ENCODE data around the gene FGF3.

Gene FGF3

GRCh38 chr11:69822676-69823494 lies 3.7 kb upstream of the FGF3 start:
- no peak for DNase-seq

DNA sequence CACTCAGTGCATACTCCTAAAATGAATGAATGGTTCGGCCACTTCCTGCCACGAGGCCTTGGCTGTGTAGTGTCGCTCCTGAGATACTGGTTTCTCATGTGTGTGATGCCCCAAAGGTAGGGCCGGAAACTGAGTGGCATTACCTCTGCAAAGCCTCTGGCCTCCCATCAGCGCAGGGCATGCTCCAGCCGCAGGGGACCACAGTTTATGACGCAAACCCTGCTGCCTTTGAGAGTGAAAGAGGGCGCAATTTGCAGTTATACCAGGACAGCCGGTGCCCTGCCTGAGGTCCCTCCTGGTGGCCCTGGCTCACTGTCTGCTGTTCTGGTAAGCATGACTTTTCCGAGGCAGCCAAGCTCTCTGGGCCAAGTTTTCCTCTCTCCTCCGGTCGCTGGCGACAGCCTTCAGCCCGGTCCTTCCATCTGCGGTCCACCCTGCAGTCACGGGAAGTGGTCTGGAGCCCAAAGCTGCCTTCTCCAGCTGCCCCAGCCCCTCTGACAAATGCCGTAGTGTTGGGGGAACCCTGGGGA lies 2.4 kb upstream of the FGF3 start:
- DNase-seq: no peak

- no peak for DNase-seq
These were observed 1.2 kb upstream of the FGF3 start for GRCh38 chr11:69820441-69820840.

- no peak for DNase-seq
These were observed 390 bp upstream of the FGF3 start for GRCh38 chr11:69819541-69820070.

GRCh38 chr11:69818231-69818602 lies 999 bp downstream of the FGF3 start:
- no peak for DNase-seq

GRCh38 chr11:69817265-69818230 lies 1.7 kb downstream of the FGF3 start:
- DNase-seq: no peak

GRCh38 chr11:69816671-69817070 lies 2.5 kb downstream of the FGF3 start:
- DNase-seq: no peak

GRCh38 chr11:69815973-69816372 lies 3.2 kb downstream of the FGF3 start:
- no peak for DNase-seq

- DNase-seq: no peak
These were observed 4.3 kb downstream of the FGF3 start for GRCh38 chr11:69814902-69815301.

- no peak for DNase-seq
These were observed 4.8 kb downstream of the FGF3 start for GRCh38 chr11:69814411-69814810.

DNA sequence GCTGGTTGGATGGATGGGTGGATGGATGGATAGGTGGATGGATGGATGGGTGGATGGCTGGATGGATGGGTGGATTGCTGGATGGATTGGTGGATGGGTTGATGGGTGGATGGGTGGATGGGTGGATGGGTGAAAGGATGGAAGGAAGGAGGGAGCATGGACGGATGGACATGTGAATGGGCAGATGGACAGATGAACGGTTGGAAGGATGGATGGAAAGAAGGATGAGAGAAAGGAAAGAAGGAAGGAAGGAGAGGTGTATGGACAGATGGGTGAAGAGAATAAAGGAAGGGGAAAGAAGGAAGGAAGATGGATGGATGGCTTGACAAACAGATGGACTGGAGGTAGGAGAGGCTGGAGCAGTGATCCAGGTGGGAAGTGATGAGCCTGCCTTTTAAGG lies 5.4 kb downstream of the FGF3 start:
- no peak for DNase-seq

DNA sequence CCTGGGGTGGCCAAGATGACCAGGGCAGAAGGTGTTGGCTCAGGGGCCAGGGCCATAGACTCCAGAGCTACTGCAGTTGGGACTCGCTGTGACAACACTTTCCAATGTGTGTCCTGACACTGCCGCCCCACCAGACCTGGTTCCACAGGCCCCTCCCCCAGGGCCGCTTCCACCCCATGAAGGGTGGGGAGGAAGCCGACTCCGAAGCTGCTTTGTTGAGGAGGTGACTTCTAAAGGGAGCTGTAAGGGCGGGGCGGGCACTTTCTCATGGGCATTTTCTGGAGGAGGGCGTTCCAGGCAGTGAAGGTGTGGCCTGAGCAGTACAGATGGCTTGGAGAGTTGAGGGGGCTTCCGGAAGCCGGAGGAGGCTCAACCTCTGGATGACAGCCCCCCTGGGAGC lies 6.3 kb downstream of the FGF3 start:
- DNase-seq: no peak

GRCh38 chr11:69812256-69812655 lies 7.0 kb downstream of the FGF3 start:
- DNase-seq: no peak

- DNase-seq: no peak
These were observed 7.8 kb downstream of the FGF3 start for GRCh38 chr11:69811431-69811830.

DNA sequence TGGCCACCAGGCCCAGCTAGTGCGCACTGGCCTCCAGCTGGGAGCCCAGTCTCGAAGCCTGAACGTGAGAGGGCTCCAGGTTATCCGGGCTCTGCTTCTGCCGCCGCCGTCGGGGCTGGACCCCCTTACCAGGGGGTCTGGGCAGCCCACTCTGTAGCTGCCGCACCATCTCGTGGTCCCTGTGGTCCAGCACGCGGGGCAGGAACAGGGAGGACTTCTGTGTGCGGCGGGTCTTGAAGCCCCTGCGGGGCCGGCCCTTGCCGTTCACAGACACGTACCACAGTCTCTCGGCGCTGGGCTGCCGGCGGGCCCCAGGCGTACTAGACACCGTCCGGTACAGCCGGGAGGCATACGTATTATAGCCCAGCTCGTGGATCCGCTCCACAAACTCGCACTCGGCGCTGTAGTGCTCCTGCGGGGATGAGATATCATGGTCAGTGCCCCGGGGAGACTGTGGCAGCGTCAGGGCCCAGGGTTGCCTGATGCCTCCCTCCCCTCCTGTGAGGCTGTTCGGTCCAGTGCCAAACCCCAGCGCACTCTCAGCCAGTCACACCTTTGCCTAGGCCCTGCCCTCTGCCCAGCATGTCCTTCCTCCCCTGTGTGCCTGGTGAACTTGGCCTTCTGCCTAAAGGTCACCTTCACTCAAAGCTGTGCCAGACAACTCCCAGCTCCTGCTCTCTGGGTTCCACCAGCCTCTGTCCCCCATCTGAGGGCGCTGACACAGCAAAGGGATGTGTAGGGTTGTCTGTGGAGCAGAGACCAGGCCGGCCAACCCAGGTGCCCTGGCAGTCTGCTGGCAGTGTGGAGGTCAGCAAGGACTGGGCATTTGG lies 8.7 kb downstream of the FGF3 start:
- DNase-seq: no peak

GRCh38 chr11:69808667-69809086 lies 10.5 kb downstream of the FGF3 start:
- DNase-seq: no peak

- DNase-seq: no peak
These were observed 12.0 kb downstream of the FGF3 start for GRCh38 chr11:69807106-69807815.

GRCh38 chr11:69804769-69805508 lies 14.3 kb downstream of the FGF3 start:
- DNase-seq: no peak

GRCh38 chr11:69803604-69804218 lies 15.5 kb downstream of the FGF3 start:
- DNase-seq: no peak

- no peak for DNase-seq
These were observed 16.2 kb downstream of the FGF3 start for GRCh38 chr11:69803022-69803421.

DNA sequence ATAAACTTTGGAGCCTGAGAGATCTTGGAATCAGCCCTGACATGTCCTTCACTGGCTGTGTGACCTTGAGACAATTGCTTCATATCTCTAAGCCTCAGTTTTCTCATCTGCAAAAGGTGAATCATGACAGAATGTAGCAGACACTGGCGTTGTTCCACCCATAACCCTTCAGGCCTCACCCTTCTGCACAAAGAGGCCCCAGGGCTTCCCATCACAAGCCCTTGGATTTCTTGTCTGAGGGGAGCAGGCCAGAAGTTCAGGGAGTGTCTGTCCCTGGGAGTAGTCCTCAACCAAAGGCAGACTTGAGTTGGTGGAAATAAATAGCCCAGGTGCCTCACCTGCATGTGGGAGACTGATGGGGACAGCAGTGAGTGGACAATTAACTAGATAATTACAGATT lies 16.6 kb downstream of the FGF3 start:
- no peak for DNase-seq
